Keratinocyte (primary cell): ENCODE results near the gene INPP5A. TPM values are rescaled to one million over a fixed set of nuclear protein-coding genes. Genes with fewer than 3 reads are reported as not detected.

Source experiments
- DNase-seq: peaks from one replicate; pipeline ENCODE4 v3.0.0-alpha.2; 2011; ENCODE audit warnings: low read depth, missing footprints, low spot score
- FAIRE-seq: peaks from 2 replicates; lab custom pipeline; 2011; peaks lifted over from hg19 to GRCh38; lab: Jason Lieb, UNC
- H2AFZ ChIP-seq: 2 replicates; pipeline ENCODE4 v1.6.0; 2012; ENCODE audit warnings: low read length, control low read depth, inconsistent platforms; ENCODE audit not compliant: control insufficient read depth
- H3K27ac ChIP-seq: 2 replicates; pipeline ENCODE4 v1.5.1; 2011; ENCODE audit warnings: low read length; ENCODE audit not compliant: control insufficient read depth, insufficient read depth
- H3K27me3 ChIP-seq: 3 replicates; pipeline ENCODE4 v1.6.0; 2011; ENCODE audit warnings: low read length; ENCODE audit not compliant: control insufficient read depth, insufficient read depth; ENCODE audit errors: extremely low read depth
- H3K36me3 ChIP-seq, 2 experiments: 2 replicates in 1 of 2; 3 replicates in 1 of 2; pipeline ENCODE4 v1.5.1; 2011; ENCODE audit warnings: low read length in 2 of 2, mild to moderate bottlenecking in 1 of 2; ENCODE audit not compliant: control insufficient read depth in 2 of 2, insufficient read depth in 2 of 2; ENCODE audit errors: extremely low read depth in 1 of 2
- H3K4me1 ChIP-seq: 3 replicates; pipeline ENCODE4 v1.5.1; 2011; ENCODE audit warnings: low read length; ENCODE audit not compliant: control insufficient read depth, insufficient read depth; ENCODE audit errors: extremely low read depth
- H3K4me2 ChIP-seq: 3 replicates; pipeline ENCODE4 v1.6.0; 2011; ENCODE audit warnings: low read depth, low read length; ENCODE audit not compliant: control insufficient read depth, insufficient read depth; ENCODE audit errors: extremely low read depth
- H3K4me3 ChIP-seq, 3 experiments: fragments of 200-600 bp in 1 of 3; sonication (generic) in 1 of 3; 2 replicates in 2 of 3; 3 replicates in 1 of 3; pipeline ENCODE4 v1.5.1; 2011 to 2016; ENCODE audit warnings: low read length in 3 of 3, mild to moderate bottlenecking in 3 of 3, control low read depth in 2 of 3, inconsistent platforms in 1 of 3, low read depth in 1 of 3, mixed read lengths in 1 of 3, mixed run types in 1 of 3, moderate library complexity in 1 of 3; ENCODE audit not compliant: control insufficient read depth in 2 of 3, insufficient read depth in 2 of 3; ENCODE audit errors: extremely low read depth in 1 of 3
- H3K79me2 ChIP-seq: 2 replicates; pipeline ENCODE4 v1.6.0; 2012; ENCODE audit warnings: low read length; ENCODE audit not compliant: control insufficient read depth, insufficient read depth
- H3K9ac ChIP-seq: 3 replicates; pipeline ENCODE4 v1.6.0; 2011; ENCODE audit warnings: low read length; ENCODE audit not compliant: control insufficient read depth, insufficient read depth; ENCODE audit errors: extremely low read depth
- H3K9me1 ChIP-seq: 3 replicates; pipeline ENCODE4 v1.6.0; 2011; ENCODE audit warnings: low read length; ENCODE audit not compliant: control insufficient read depth, insufficient read depth; ENCODE audit errors: extremely low read depth
- H3K9me3 ChIP-seq: 2 replicates; pipeline ENCODE4 v1.5.1; 2012; ENCODE audit warnings: low read depth, low read length; ENCODE audit not compliant: control insufficient read depth
- H4K20me1 ChIP-seq: 3 replicates; pipeline ENCODE4 v1.6.0; 2011; ENCODE audit warnings: low read length; ENCODE audit not compliant: control insufficient read depth, insufficient read depth; ENCODE audit errors: extremely low read depth
- CTCF ChIP-seq, 3 experiments: IDR thresholded peaks in 1 of 3; conservative IDR thresholded peaks in 1 of 3; optimal IDR thresholded peaks in 1 of 3; 2 replicates in 2 of 3; 3 replicates in 1 of 3; pipeline versions ENCODE3 to v1.5.1; 2011; ENCODE audit warnings: low read length in 3 of 3, mild to moderate bottlenecking in 3 of 3, moderate library complexity in 2 of 3, control low read depth in 1 of 3, inconsistent platforms in 1 of 3; ENCODE audit not compliant: insufficient read depth in 2 of 3; ENCODE audit errors: extremely low read depth in 1 of 3
- EZH2 ChIP-seq: IDR thresholded peaks from one replicate; pipeline ENCODE4 v1.6.1; 2012; ENCODE audit warnings: inconsistent platforms, mild to moderate bottlenecking, low read length, moderate library complexity
- dilution Hi-C: fragments of 300-500 bp; cut with MboI; formaldehyde crosslinking; loops from one replicate; pipeline ENCODE4 v1.7.0; 2020; ENCODE audit warnings: low sequenced_read_pairs; ENCODE audit not compliant: extremely low pct_ligation_motif_present
- polyA plus RNA-seq, 5 experiments: library from polyadenylated mRNA; depleted of rRNA in 3 of 5; stranded (reverse) in 3 of 5; stranded (forward) in 1 of 5; unstranded in 1 of 5; fragments of >200 nt; gene quantifications; 1 replicate in 1 of 5; 2 replicates in 3 of 5; 3 replicates in 1 of 5; pipeline versions ENCODE4 v1.2.1 to v1.2.3, GENCODE V29; 2011 to 2012; ENCODE audit warnings: missing spikeins in 2 of 5, low read depth in 1 of 5, low replicate concordance in 1 of 5

Gene INPP5A
- polyA plus RNA-seq, 1 donor (not counting 4 experiments of a cell fraction or from before 2014, with no cell fraction given): 11.2 TPM

- dilution Hi-C loops: no loop called here
- FAIRE-seq: no peak
- Histone ChIP-seq H3K4me1 (no peaks in the 10 kb centered on the region), H3K9me3 (no peaks in the 10 kb centered on the region), H3K4me3 (no peak overlapping the region), H3K4me2 (no peak overlapping the region), H3K79me2 (no peaks in the 10 kb centered on the region), H3K27me3 (no peaks in the 10 kb centered on the region), H3K9ac (no peak overlapping the region), H3K36me3 (no peaks in the 10 kb centered on the region), H4K20me1 (no peaks in the 10 kb centered on the region), H3K27ac (no peak overlapping the region), H3K9me1 (no peaks in the 10 kb centered on the region), H2AFZ (no peak overlapping the region)
- TF ChIP-seq EZH2: no peak
- TF ChIP-seq CTCF (optimal IDR thresholded peaks at IDR 0.05 in 1 of 3, IDR thresholded peaks at IDR 0.05 in 1 of 3, conservative IDR thresholded peaks at IDR 0.05 in 1 of 3; ENCODE audit: extremely low read depth in 1 of 3, insufficient read depth in 2 of 3, low read length in 3 of 3): no peak
- DNase-seq: no peak
Measured at GRCh38 chr10:132726194-132726593, 188.6 kb downstream of the INPP5A start.

GRCh38 chr10:132726951-132727350, 189.4 kb downstream of the INPP5A start:
- H3K27me3 ChIP-seq: no peaks in the 10 kb centered on the region
- no peak overlapping the region for H2AFZ ChIP-seq
- no peak overlapping the region for H3K4me2 ChIP-seq
- FAIRE-seq (no peak), DNase-seq (no peak)
- TF ChIP-seq CTCF (optimal IDR thresholded peaks at IDR 0.05 in 1 of 3, IDR thresholded peaks at IDR 0.05 in 1 of 3, conservative IDR thresholded peaks at IDR 0.05 in 1 of 3; ENCODE audit: extremely low read depth in 1 of 3, insufficient read depth in 2 of 3, low read length in 3 of 3): no peak
- TF ChIP-seq EZH2: no peak
- H4K20me1 ChIP-seq: no peaks in the 10 kb centered on the region
- H3K9me3 ChIP-seq: no peaks in the 10 kb centered on the region
- no peak overlapping the region for H3K27ac ChIP-seq
- no peaks in the 10 kb centered on the region for H3K4me1 ChIP-seq
- no peaks in the 10 kb centered on the region for H3K36me3 ChIP-seq
- no peaks in the 10 kb centered on the region for H3K9me1 ChIP-seq
- no peak overlapping the region for H3K9ac ChIP-seq
- no peak overlapping the region for H3K4me3 ChIP-seq
- dilution Hi-C loops: no loop called here
- H3K79me2 ChIP-seq: no peaks in the 10 kb centered on the region
